Liver (tissue), 3 donors: Measurements from ENCODE around the gene DDI1.

Source experiments
- HNF4A ChIP-seq, 2 donors: conservative IDR thresholded peaks; 2 replicates each; pipeline ENCODE4 v1.6.1; 2016; ENCODE audit warnings: antibody characterized with exemption in 2 of 2, mild to moderate bottlenecking in 2 of 2
- RXRA ChIP-seq, 2 donors: IDR thresholded peaks; 2 replicates each; pipeline ENCODE4 v1.6.1; 2017 to 2018; ENCODE audit warnings: antibody characterized with exemption in 2 of 2, mild to moderate bottlenecking in 1 of 2
- SP1 ChIP-seq: IDR thresholded peaks from 2 replicates; pipeline ENCODE4 v1.6.1; 2018; ENCODE audit warnings: antibody characterized with exemption, mild to moderate bottlenecking
- TAF1 ChIP-seq: conservative IDR thresholded peaks from 2 replicates; pipeline ENCODE4 v1.6.1; 2016; ENCODE audit warnings: antibody characterized with exemption, mild to moderate bottlenecking
- TF ChIP-seq, protein P1 (sequence below): fragments of 150-350 bp; IDR thresholded peaks from 2 replicates; pipeline ENCODE4 v1.5.1; 2017; ENCODE audit warnings: improper control_type of control experiment, low read depth, low read length; ENCODE audit not compliant: missing input control
- TF ChIP-seq, protein P2 (sequence below): IDR thresholded peaks from 2 replicates; pipeline ENCODE4 v1.6.1; 2016; ENCODE audit warnings: antibody characterized with exemption
- TF ChIP-seq, protein P3 (sequence below): IDR thresholded peaks from 2 replicates; pipeline ENCODE4 v1.6.1; 2016; ENCODE audit warnings: antibody characterized with exemption, mild to moderate bottlenecking
- donor health status: healthy.
- donor health status: healthy.

DNA sequence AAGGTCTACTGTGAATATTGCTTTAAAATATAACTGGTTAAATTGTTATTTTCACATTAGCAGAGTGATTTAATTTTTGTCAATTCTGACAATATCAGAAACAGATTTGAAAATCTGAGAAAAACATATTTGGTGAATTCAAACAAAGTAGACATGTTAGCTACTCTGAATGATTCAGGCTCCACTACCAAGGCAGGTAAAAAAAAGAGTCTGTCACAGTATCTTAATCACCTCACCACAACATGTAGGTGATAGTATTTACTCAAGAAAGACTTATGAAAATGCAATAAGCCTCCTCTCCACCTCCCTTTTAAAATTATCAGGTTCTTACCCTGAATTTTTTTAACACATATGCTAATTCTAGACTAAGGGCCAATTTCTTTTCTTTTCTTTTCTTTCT lies 42.6 kb downstream of the DDI1 start:
- TF ChIP-seq, protein P1, sequence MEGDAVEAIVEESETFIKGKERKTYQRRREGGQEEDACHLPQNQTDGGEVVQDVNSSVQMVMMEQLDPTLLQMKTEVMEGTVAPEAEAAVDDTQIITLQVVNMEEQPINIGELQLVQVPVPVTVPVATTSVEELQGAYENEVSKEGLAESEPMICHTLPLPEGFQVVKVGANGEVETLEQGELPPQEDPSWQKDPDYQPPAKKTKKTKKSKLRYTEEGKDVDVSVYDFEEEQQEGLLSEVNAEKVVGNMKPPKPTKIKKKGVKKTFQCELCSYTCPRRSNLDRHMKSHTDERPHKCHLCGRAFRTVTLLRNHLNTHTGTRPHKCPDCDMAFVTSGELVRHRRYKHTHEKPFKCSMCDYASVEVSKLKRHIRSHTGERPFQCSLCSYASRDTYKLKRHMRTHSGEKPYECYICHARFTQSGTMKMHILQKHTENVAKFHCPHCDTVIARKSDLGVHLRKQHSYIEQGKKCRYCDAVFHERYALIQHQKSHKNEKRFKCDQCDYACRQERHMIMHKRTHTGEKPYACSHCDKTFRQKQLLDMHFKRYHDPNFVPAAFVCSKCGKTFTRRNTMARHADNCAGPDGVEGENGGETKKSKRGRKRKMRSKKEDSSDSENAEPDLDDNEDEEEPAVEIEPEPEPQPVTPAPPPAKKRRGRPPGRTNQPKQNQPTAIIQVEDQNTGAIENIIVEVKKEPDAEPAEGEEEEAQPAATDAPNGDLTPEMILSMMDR: no peak
- no peak for TF ChIP-seq HNF4A (conservative IDR thresholded peaks at IDR 0.05)
- no peak for TF ChIP-seq TAF1
- TF ChIP-seq, protein P2, sequence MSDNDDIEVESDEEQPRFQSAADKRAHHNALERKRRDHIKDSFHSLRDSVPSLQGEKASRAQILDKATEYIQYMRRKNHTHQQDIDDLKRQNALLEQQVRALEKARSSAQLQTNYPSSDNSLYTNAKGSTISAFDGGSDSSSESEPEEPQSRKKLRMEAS: no peak
- no peak for TF ChIP-seq RXRA (IDR thresholded peaks at IDR 0.05)
- no peak for TF ChIP-seq SP1
- TF ChIP-seq, protein P3, sequence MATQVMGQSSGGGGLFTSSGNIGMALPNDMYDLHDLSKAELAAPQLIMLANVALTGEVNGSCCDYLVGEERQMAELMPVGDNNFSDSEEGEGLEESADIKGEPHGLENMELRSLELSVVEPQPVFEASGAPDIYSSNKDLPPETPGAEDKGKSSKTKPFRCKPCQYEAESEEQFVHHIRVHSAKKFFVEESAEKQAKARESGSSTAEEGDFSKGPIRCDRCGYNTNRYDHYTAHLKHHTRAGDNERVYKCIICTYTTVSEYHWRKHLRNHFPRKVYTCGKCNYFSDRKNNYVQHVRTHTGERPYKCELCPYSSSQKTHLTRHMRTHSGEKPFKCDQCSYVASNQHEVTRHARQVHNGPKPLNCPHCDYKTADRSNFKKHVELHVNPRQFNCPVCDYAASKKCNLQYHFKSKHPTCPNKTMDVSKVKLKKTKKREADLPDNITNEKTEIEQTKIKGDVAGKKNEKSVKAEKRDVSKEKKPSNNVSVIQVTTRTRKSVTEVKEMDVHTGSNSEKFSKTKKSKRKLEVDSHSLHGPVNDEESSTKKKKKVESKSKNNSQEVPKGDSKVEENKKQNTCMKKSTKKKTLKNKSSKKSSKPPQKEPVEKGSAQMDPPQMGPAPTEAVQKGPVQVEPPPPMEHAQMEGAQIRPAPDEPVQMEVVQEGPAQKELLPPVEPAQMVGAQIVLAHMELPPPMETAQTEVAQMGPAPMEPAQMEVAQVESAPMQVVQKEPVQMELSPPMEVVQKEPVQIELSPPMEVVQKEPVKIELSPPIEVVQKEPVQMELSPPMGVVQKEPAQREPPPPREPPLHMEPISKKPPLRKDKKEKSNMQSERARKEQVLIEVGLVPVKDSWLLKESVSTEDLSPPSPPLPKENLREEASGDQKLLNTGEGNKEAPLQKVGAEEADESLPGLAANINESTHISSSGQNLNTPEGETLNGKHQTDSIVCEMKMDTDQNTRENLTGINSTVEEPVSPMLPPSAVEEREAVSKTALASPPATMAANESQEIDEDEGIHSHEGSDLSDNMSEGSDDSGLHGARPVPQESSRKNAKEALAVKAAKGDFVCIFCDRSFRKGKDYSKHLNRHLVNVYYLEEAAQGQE: no peak
